ENCODE measurements around the gene ZSCAN9. TPM values are rescaled to one million over a fixed set of nuclear protein-coding genes. Genes with fewer than 3 reads are reported as not detected.

The ZSCAN9 gene
- total and polyA plus RNA-seq, 2 of the 8 experiments (the other 6 are each of a cell fraction or from before 2014, with no cell fraction given) = 10.8 to 13.6 TPM

- TF ChIP-seq CHD7 (IDR thresholded peaks at IDR 0.05; ENCODE audit: insufficient replicate concordance, low read length) (no peak), NANOG (IDR thresholded peaks at IDR 0.05; ENCODE audit: insufficient read depth, low read depth, low read length, poor library complexity, severe bottlenecking) (no peak), MAFK (IDR thresholded peaks at IDR 0.05; ENCODE audit: low read depth, low read length) (no peak), KDM1A (IDR thresholded peaks at IDR 0.05; ENCODE audit: borderline replicate concordance, low read length) (no peak), ATF2 (IDR thresholded peaks at IDR 0.05; ENCODE audit: low read length) (no peak), CTBP2 (IDR thresholded peaks at IDR 0.05; ENCODE audit: borderline replicate concordance, insufficient read depth, insufficient read length, low read length) (no peak), CHD2 (IDR thresholded peaks at IDR 0.05; ENCODE audit: low read length) (no peak)
Measured at GRCh38 chr6:28225056-28225834, at the start of gene ZSCAN9 (continued).

Data from H1 (cell line).